GM19023 (cell line): ENCODE measurements around the gene NPHP3.
"Not testable (repeated sequence)": the region's sequence is repeated elsewhere in the genome, so short reads cannot be mapped to it uniquely, and the experiment has no call there.

Experiments used
- ATAC-seq: cut with Tn5 transposase; IDR thresholded peaks from one replicate; pipeline ENCODE4 v1.9.1; 2021; ENCODE audit warnings: mild to moderate bottlenecking, moderate library complexity; ENCODE audit not compliant: unreplicated experiment

The NPHP3 gene

DNA sequence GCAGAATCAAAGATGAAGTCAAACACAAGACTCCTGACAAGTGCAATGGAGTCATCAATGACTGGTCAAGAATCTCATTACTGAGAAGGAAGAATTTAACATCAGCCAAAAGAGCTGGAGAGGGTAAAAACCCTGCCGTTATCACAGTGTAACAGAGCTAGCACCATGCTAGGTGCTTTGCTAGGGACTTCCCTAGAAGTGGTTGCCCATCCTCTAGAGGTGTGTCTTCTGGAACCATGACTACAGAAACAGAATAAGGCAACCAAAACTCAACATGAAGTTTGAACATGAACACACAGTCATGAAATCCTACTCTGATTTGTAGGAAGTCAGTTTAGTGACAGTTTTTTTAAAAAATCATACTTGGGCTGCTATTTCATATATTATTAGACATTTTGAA lies 72.1 kb downstream of the NPHP3 start:
- ATAC-seq, result no peak

DNA sequence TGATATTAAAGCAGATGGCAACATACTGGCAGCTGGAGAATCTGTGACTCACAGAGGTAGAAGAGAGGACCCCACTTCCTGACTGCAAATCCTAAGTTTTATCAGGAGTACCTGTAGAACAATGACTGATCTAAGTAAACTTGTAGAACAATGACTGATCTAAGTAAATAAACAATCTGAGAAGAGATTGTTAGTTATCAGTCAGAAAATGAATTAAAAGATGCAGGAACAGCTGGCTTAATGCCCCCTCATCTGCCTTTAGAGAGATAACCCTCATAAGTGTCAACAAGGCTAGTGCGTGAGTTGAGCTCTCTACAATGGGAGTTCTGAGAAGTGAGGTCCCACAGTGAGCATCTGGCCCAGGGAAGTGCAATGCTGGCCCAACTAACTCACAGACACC lies 77.2 kb downstream of the NPHP3 start:
- no peak for ATAC-seq

GRCh38 chr3:132643366-132643765 lies 78.8 kb downstream of the NPHP3 start:
- no peak for ATAC-seq

GRCh38 chr3:132642539-132642847 lies 79.7 kb downstream of the NPHP3 start:
- ATAC-seq, result no peak

DNA sequence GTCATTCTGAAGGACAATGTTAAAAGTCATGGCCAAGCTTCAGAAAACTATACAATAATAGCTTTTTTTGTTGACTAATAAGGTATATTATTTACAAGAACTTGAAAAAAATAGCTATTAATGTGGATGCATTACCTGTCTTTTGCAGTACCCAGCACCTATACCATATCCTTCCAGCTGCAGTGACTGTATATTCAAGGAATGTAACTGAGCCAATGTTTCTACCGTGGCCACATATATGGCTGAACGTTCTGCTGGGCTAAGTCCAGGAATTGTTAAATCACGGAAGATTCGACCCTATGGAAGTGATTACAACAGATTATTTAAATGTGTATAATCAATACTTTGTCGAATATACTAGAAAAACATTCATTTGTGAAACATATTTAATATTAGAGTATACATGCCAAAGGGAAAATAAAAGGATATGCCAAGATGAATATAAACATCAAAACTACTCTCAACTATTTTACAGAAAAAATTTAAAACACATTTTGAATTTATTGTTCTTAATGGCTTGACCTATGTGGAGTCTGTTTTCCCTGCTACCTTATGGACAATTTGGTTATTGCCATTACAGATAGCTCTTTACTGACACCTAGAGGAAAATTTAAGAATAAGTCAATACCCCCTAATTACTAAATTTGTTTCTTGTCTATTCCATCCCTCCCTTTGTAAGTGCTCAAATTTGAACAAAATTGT lies 80.2 kb downstream of the NPHP3 start:
- no peak for ATAC-seq

- ATAC-seq, result not testable (repeated sequence)
Observed at GRCh38 chr3:132641427-132641826, 80.8 kb downstream of the NPHP3 start.

GRCh38 chr3:132638706-132639105 lies 83.5 kb downstream of the NPHP3 start:
- ATAC-seq, result no peak

DNA sequence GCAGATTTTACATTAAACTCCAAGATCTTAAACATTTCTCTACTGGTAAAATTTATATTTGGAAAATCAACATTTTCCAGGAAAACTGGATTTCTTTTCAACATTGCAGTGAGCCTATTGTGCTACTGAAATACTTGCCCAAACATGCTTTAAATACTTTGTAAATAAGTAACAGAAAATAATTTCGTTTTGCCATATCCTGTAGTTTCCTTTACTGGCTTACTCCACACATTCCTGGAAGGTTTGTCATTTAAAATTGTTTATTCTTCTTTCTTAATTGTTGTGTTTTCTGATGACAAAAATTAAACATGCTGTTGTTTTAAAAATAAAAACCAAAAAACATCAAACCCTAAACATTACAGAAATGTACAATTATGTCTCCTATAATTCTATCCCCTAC lies 84.6 kb downstream of the NPHP3 start:
- ATAC-seq, result no peak

DNA sequence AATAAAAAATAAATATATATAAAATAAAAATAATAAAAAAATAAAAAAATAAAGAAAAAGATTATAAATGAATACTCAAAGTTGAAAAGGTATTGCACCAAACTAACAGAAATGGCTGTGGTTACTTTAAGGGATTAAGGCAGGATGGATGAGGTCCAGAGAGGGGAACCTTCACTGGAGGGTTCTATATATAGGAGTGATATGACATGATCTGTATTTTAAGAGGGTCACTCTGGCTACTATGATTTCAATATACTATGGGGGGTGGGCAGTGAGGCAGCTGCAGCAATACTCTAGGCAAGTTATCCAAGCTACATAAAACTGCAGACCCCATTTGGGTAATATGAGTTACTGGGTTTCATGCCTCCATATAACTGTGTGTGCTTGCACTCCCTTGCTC lies 87.2 kb downstream of the NPHP3 start:
- ATAC-seq, result no peak
